H1 (cell line): Measurements from ENCODE around the gene TMEM232. TPM values are rescaled to one million over a fixed set of nuclear protein-coding genes. Genes with fewer than 3 reads are reported as not detected.

ENCODE experiments used
- EGR1 ChIP-seq: IDR thresholded peaks from 2 replicates; pipeline ENCODE4 v1.6.1; 2011; ENCODE audit warnings: low read depth, low read length, borderline replicate concordance
- RNF2 ChIP-seq: fragments of 200-900, 300-1000 bp; sonication (generic); IDR thresholded peaks from 2 replicates; pipeline ENCODE4 v1.7.1; 2016; ENCODE audit warnings: borderline replicate concordance, low read depth, mild to moderate bottlenecking, antibody characterized with exemption, low read length; ENCODE audit not compliant: poor library complexity, severe bottlenecking; ENCODE audit errors: missing control alignments
- SP2 ChIP-seq: IDR thresholded peaks from 2 replicates; pipeline ENCODE4 v1.6.1; 2012; ENCODE audit warnings: mild to moderate bottlenecking, low read length, inconsistent platforms
- TEAD4 ChIP-seq: IDR thresholded peaks from 2 replicates; pipeline ENCODE4 v1.6.1; 2012; ENCODE audit warnings: low read depth, low read length, inconsistent platforms, mixed read lengths
- polyA plus RNA-seq, 7 experiments: library from polyadenylated mRNA; depleted of rRNA in 3 of 7; stranded (reverse) in 5 of 7; unstranded in 2 of 7; fragments of >200 nt in 5 of 7; fragments of 200-250 nt in 2 of 7; gene quantifications; 1 replicate in 5 of 7; 2 replicates in 1 of 7; 4 replicates in 1 of 7; pipeline versions ENCODE4 v1.2.1 to v1.2.3, GENCODE V29; 2011 to 2013; ENCODE audit warnings: missing spikeins in 2 of 7, mixed read lengths in 2 of 7
- total RNA-seq: library from RNA; stranded (reverse); fragmentation: NEBNext Ultra II Directional; extraction: Animal tissue kit (Norgen Biotek cat#: 25700); gene quantifications from 2 replicates; pipeline ENCODE4 v1.2.1, GENCODE V29; 2021

TMEM232 gene
- total and polyA plus RNA-seq, 2 of the 8 experiments (the other 6 are each of a cell fraction or from before 2014, with no cell fraction given) = 0.38 to 1.3 TPM

- no peak for TF ChIP-seq RNF2
- TF ChIP-seq SP2 = no peak
- no peak for TF ChIP-seq TEAD4
- TF ChIP-seq EGR1 = no peak; the same call in 1 of the 2 replicates
Measured at GRCh38 chr5:110738812-110739651, 12.6 kb upstream of the TMEM232 start, which contains the start of gene SLC25A46 (continued).
